CD14-positive monocyte (primary cell): ENCODE results near the gene SPINT3. TPM values are rescaled to one million over a fixed set of nuclear protein-coding genes. Genes with fewer than 3 reads are reported as not detected.

Source experiments
- DNase-seq, 3 donors: peaks; one replicate each; pipeline ENCODE4 v3.0.0-alpha.2; 2011 to 2022
- H2AFZ ChIP-seq: 2 replicates; pipeline ENCODE4 v1.6.0; 2012; ENCODE audit warnings: mild to moderate bottlenecking, low read depth, low read length, inconsistent platforms; ENCODE audit not compliant: insufficient read depth, poor library complexity, severe bottlenecking
- H3K27ac ChIP-seq, 2 donors: 1 replicate in 1 of 2; 2 replicates in 1 of 2; pipeline ENCODE4 v1.5.1; 2012 to 2013; ENCODE audit warnings: low read length in 2 of 2, control low read depth in 1 of 2, inconsistent platforms in 1 of 2, low read depth in 1 of 2, mild to moderate bottlenecking in 1 of 2
- H3K27me3 ChIP-seq, 2 donors: one replicate each; pipeline versions ENCODE4 v1.6.0 to v1.6.1; 2011 to 2013; ENCODE audit warnings: low read length in 2 of 2; ENCODE audit not compliant: control insufficient read depth in 2 of 2, insufficient read depth in 2 of 2
- H3K36me3 ChIP-seq, 2 donors: replicated peaks in 1 of 2; 1 replicate in 1 of 2; 2 replicates in 1 of 2; pipeline versions ENCODE4 v1.5.1 to v1.6.1; 2012 to 2013; ENCODE audit warnings: low read length in 2 of 2, control low read depth in 1 of 2, inconsistent platforms in 1 of 2, mild to moderate bottlenecking in 1 of 2; ENCODE audit not compliant: insufficient read depth in 2 of 2, control insufficient read depth in 1 of 2
- H3K4me1 ChIP-seq, 2 donors: 1 replicate in 1 of 2; 2 replicates in 1 of 2; pipeline versions ENCODE4 v1.5.1 to v1.6.1; 2012 to 2013; ENCODE audit warnings: low read length in 2 of 2, control low read depth in 1 of 2, inconsistent platforms in 1 of 2, mild to moderate bottlenecking in 1 of 2, moderate library complexity in 1 of 2; ENCODE audit not compliant: insufficient read depth in 2 of 2, control insufficient read depth in 1 of 2
- H3K4me2 ChIP-seq: replicated peaks from 2 replicates; pipeline ENCODE3; 2012; ENCODE audit warnings: low read length, moderate library complexity, mild to moderate bottlenecking; ENCODE audit not compliant: poor library complexity, severe bottlenecking; ENCODE audit errors: extremely low read depth
- H3K4me3 ChIP-seq, 3 experiments: fragments of 200-600 bp in 1 of 3; sonication (generic) in 1 of 3; replicated peaks in 1 of 3; 1 replicate in 2 of 3; 2 replicates in 1 of 3; pipeline ENCODE4 v1.5.1; 2011 to 2013; ENCODE audit warnings: low read length in 3 of 3, mild to moderate bottlenecking in 3 of 3, control low read depth in 2 of 3, low read depth in 2 of 3, inconsistent platforms in 1 of 3, moderate library complexity in 1 of 3
- H3K79me2 ChIP-seq: 2 replicates; pipeline ENCODE4 v1.6.0; 2012; ENCODE audit warnings: mild to moderate bottlenecking, control low read depth, inconsistent platforms, low read length, moderate library complexity; ENCODE audit not compliant: insufficient read depth
- H3K9ac ChIP-seq: 2 replicates; pipeline ENCODE4 v1.6.0; 2017; ENCODE audit warnings: low read length, mild to moderate bottlenecking; ENCODE audit not compliant: insufficient read depth, poor library complexity, severe bottlenecking
- H3K9me3 ChIP-seq, 2 donors: replicated peaks in 1 of 2; 1 replicate in 1 of 2; 2 replicates in 1 of 2; pipeline versions ENCODE4 v1.5.1 to v1.6.1; 2012 to 2013; ENCODE audit warnings: low read length in 2 of 2, control low read depth in 1 of 2; ENCODE audit not compliant: control insufficient read depth in 1 of 2, insufficient read depth in 1 of 2
- H4K20me1 ChIP-seq: 2 replicates; pipeline ENCODE4 v1.6.0; 2012; ENCODE audit warnings: mild to moderate bottlenecking, low read length, control low read depth, moderate library complexity; ENCODE audit not compliant: insufficient read depth
- H3K27ac Mint-ChIP-seq, 7 donors: one replicate each; pipeline ENCODE4 v1.8.0; 2020; ENCODE audit warnings: mild to moderate bottlenecking in 7 of 7, mixed read lengths in 7 of 7, moderate library complexity in 6 of 7, inconsistent platforms in 2 of 7
- H3K27me3 Mint-ChIP-seq, 3 donors: one replicate each; pipeline ENCODE4 v1.8.0; 2021 to 2022; ENCODE audit warnings: low read depth in 3 of 3, mild to moderate bottlenecking in 3 of 3, mixed read lengths in 3 of 3, moderate library complexity in 3 of 3, inconsistent platforms in 1 of 3
- H3K36me3 Mint-ChIP-seq, 2 donors: one replicate each; pipeline ENCODE4 v1.8.0; 2020; ENCODE audit warnings: mixed read lengths in 2 of 2, inconsistent platforms in 1 of 2, mild to moderate bottlenecking in 1 of 2
- H3K4me1 Mint-ChIP-seq: one replicate; pipeline ENCODE4 v1.8.0; 2020; ENCODE audit warnings: mild to moderate bottlenecking, mixed read lengths
- H3K4me3 Mint-ChIP-seq, 2 donors: one replicate each; pipeline ENCODE4 v1.8.0; 2020; ENCODE audit warnings: mild to moderate bottlenecking in 2 of 2, mixed read lengths in 2 of 2, moderate library complexity in 1 of 2
- H3K9me3 Mint-ChIP-seq, 7 donors: one replicate each; pipeline ENCODE4 v1.8.0; 2020 to 2022; ENCODE audit warnings: mixed read lengths in 7 of 7, mild to moderate bottlenecking in 6 of 7, moderate library complexity in 6 of 7, inconsistent platforms in 2 of 7
- WGBS: methylation state at CpG from one replicate; pipeline ENCODE4 v1.1.5; 2013; ENCODE audit warnings: missing lambda C conversion rate; ENCODE audit not compliant: insufficient coverage; 5-methylcytosine and 5-hydroxymethylcytosine counted together
- intact Hi-C, 2 donors: fragments of 100-400 bp; cut with micrococcal nuclease; formaldehyde crosslinking; loops; one replicate each; pipeline versions ENCODE4 v1.15.0 to v1.15.1; 2023
- polyA plus RNA-seq, 3 donors: library from polyadenylated mRNA; depleted of rRNA in 1 of 3; unstranded in 2 of 3; stranded (reverse) in 1 of 3; fragments of 300-500 nt in 2 of 3; fragments of >200 nt in 1 of 3; fragmentation: Illumina TruSeq in 2 of 3; gene quantifications; 1 replicate in 2 of 3; 2 replicates in 1 of 3; pipeline ENCODE4 v1.2.3, GENCODE V29; 2012 to 2021
- TF ChIP-seq, protein P1 (sequence below): fragments of 200-600 bp; IDR thresholded peaks from one replicate; pipeline ENCODE4 v1.8.0; 2022; ENCODE audit warnings: antibody characterized with exemption, mild to moderate bottlenecking

Gene SPINT3
- polyA plus RNA-seq, 3 donors = not detected

DNA sequence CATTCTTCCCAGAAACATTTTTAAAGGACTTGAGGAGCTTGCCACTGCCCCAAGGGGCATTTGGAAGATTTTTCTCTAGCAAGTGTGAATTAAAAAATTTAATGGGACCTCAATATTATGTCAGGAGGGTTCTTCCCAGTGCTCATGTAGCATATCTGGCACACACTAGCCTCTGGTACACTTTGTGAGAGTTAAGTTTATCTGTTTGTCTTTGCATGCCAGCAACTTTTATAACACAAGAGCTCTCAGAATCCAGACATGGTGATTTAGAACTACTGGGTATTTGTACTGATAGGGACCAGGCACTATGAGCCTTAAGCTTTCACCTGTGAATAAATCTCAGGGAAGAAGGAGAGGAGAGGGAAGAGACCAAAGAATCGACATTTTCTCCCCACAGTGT is 12.9 kb downstream of the SPINT3 start:
- Histone ChIP-seq H3K9ac (no peak overlapping the region), H3K79me2 (no peaks in the 10 kb centered on the region), H2AFZ (no peak overlapping the region), H3K4me2 (no peak overlapping the region), H3K4me1 (no peaks in the 10 kb centered on the region), H3K27ac (no peak overlapping the region), H3K4me3 (no peak overlapping the region), H3K9me3 (no peaks in the 10 kb centered on the region), H3K27me3 (peaks cover 13 to 25% of the 10 kb centered on the region in 2 donors), H3K36me3 (no peaks in the 10 kb centered on the region), H4K20me1 (no peaks in the 10 kb centered on the region)
- no CpG with 5 or more reads among the region's 1 CpG for WGBS
- no peaks in the 10 kb centered on the region for H3K36me3 Mint-ChIP-seq
- H3K27me3 Mint-ChIP-seq = peaks cover 21 to 58% (median 32%) of the 10 kb centered on the region in 3 donors
- H3K9me3 Mint-ChIP-seq = peaks cover 0 to 5% (median 0%) of the 10 kb centered on the region in 7 donors
- no peaks in the 10 kb centered on the region for H3K4me1 Mint-ChIP-seq
- TF ChIP-seq, protein P1, sequence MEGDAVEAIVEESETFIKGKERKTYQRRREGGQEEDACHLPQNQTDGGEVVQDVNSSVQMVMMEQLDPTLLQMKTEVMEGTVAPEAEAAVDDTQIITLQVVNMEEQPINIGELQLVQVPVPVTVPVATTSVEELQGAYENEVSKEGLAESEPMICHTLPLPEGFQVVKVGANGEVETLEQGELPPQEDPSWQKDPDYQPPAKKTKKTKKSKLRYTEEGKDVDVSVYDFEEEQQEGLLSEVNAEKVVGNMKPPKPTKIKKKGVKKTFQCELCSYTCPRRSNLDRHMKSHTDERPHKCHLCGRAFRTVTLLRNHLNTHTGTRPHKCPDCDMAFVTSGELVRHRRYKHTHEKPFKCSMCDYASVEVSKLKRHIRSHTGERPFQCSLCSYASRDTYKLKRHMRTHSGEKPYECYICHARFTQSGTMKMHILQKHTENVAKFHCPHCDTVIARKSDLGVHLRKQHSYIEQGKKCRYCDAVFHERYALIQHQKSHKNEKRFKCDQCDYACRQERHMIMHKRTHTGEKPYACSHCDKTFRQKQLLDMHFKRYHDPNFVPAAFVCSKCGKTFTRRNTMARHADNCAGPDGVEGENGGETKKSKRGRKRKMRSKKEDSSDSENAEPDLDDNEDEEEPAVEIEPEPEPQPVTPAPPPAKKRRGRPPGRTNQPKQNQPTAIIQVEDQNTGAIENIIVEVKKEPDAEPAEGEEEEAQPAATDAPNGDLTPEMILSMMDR = no peak
- intact Hi-C loops = no loop called here
- no peak for DNase-seq
- H3K27ac Mint-ChIP-seq = no peak overlapping the region
- peak overlapping the region in 1 of 2 donors; percentile 18 for H3K4me3 Mint-ChIP-seq

DNA sequence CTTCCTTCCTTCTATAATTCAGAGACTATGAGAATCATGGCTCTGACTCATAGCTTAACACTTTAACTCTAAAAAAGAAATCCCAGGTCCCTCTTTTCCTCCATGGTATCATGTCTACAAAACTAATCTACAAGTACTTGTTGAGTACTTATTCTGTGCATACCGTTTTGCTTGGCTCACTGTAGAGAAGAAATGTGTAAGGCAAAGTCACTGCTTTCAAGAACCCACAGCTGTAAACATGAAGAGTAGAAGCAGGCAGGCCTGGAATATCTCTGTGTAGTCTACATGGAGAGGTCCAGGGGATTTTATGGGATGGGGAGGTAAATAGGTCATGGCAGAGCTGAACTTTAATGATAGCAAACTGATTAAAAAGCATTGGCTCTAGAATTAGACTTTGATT is 13.8 kb downstream of the SPINT3 start:
- Histone ChIP-seq H3K4me3 (no peak overlapping the region), H2AFZ (no peak overlapping the region), H3K4me2 (no peak overlapping the region), H3K27me3 (peaks cover 13 to 25% of the 10 kb centered on the region in 2 donors), H3K36me3 (no peaks in the 10 kb centered on the region), H3K27ac (no peak overlapping the region), H4K20me1 (no peaks in the 10 kb centered on the region), H3K79me2 (no peaks in the 10 kb centered on the region), H3K9ac (no peak overlapping the region), H3K9me3 (no peaks in the 10 kb centered on the region), H3K4me1 (no peaks in the 10 kb centered on the region)
- WGBS = no CpG with 5 or more reads among the region's 1 CpG
- no peak for DNase-seq
- peak overlapping the region in 1 of 2 donors; percentile 4 for H3K4me3 Mint-ChIP-seq
- H3K27me3 Mint-ChIP-seq = peaks cover 24 to 59% (median 32%) of the 10 kb centered on the region in 3 donors
- no peaks in the 10 kb centered on the region for H3K36me3 Mint-ChIP-seq
- peaks cover 4% of the 10 kb centered on the region for H3K4me1 Mint-ChIP-seq
- no peak overlapping the region for H3K27ac Mint-ChIP-seq
- TF ChIP-seq, protein P1 = no peak
- intact Hi-C loops = no loop called here
- peaks cover 0 to 5% (median 0%) of the 10 kb centered on the region in 7 donors for H3K9me3 Mint-ChIP-seq
